Brain pericyte (primary cell): ENCODE results near the gene MARK3.

Source experiments
- DNase-seq: peaks from one replicate; pipeline ENCODE4 v3.0.0-alpha.2; 2012; ENCODE audit warnings: low read depth, low spot score

MARK3 gene

GRCh38 chr14:103547455-103547940, 162.3 kb downstream of the MARK3 start:
- no peak for DNase-seq

- DNase-seq: no peak
Measured at GRCh38 chr14:103547941-103548462, 162.8 kb downstream of the MARK3 start.

- DNase-seq: no peak
Measured at GRCh38 chr14:103548463-103549351, 163.5 kb downstream of the MARK3 start.

GRCh38 chr14:103549361-103550311, 164.4 kb downstream of the MARK3 start:
- no peak for DNase-seq

- no peak for DNase-seq
Measured at GRCh38 chr14:103550451-103551337, 165.5 kb downstream of the MARK3 start.

- DNase-seq: no peak
Measured at GRCh38 chr14:103551338-103551762, 166.1 kb downstream of the MARK3 start.

GRCh38 chr14:103552011-103552845, 167.0 kb downstream of the MARK3 start:
- DNase-seq: no peak

GRCh38 chr14:103552846-103553210, 167.6 kb downstream of the MARK3 start:
- DNase-seq: no peak
